Hepatocyte (in vitro differentiated cells): ENCODE results near the gene MEFV. TPM values are rescaled to one million over a fixed set of nuclear protein-coding genes. Genes with fewer than 3 reads are reported as not detected.

ENCODE experiments used
- DNase-seq: peaks from one replicate; pipeline ENCODE4 v3.0.0-alpha.2; 2016; ENCODE audit warnings: low spot score
- H2AFZ ChIP-seq: fragments of 200-600 bp; sonication (generic); 2 replicates; pipeline ENCODE4 v1.6.0; 2016; ENCODE audit warnings: antibody characterized with exemption, mild to moderate bottlenecking
- H3K27ac ChIP-seq: fragments of 200-600 bp; sonication (generic); 2 replicates; pipeline ENCODE4 v1.5.1; 2016; ENCODE audit warnings: mild to moderate bottlenecking
- H3K27me3 ChIP-seq: fragments of 200-600 bp; sonication (generic); 2 replicates; pipeline ENCODE4 v1.6.1; 2016
- H3K36me3 ChIP-seq: fragments of 200-600 bp; sonication (generic); replicated peaks from 2 replicates; pipeline ENCODE4 v1.5.1; 2016; ENCODE audit warnings: low read depth; ENCODE audit not compliant: insufficient read depth
- H3K4me1 ChIP-seq: fragments of 200-600 bp; sonication (generic); 2 replicates; pipeline ENCODE4 v1.5.1; 2016; ENCODE audit warnings: mild to moderate bottlenecking, moderate library complexity; ENCODE audit not compliant: insufficient read depth
- H3K4me2 ChIP-seq: fragments of 200-600 bp; sonication (generic); 2 replicates; pipeline ENCODE4 v1.6.0; 2016
- H3K4me3 ChIP-seq: fragments of 200-600 bp; sonication (generic); 2 replicates; pipeline ENCODE4 v1.5.1; 2016; ENCODE audit warnings: mild to moderate bottlenecking
- H3K79me2 ChIP-seq: fragments of 200-600 bp; sonication (generic); 2 replicates; pipeline ENCODE4 v1.6.0; 2017; ENCODE audit warnings: mild to moderate bottlenecking
- H3K9me2 ChIP-seq: fragments of 200-600 bp; sonication (generic); replicated peaks from 2 replicates; pipeline ENCODE4 v1.6.0; 2017; ENCODE audit warnings: mild to moderate bottlenecking; ENCODE audit not compliant: insufficient read depth
- H3K9me3 ChIP-seq: fragments of 200-600 bp; sonication (generic); 2 replicates; pipeline ENCODE4 v1.5.1; 2016; ENCODE audit warnings: low read depth, mild to moderate bottlenecking
- H4K20me1 ChIP-seq: fragments of 200-600 bp; sonication (generic); 2 replicates; pipeline ENCODE4 v1.6.0; 2016; ENCODE audit warnings: mild to moderate bottlenecking; ENCODE audit not compliant: insufficient read depth, poor library complexity, severe bottlenecking
- EZH2 ChIP-seq: fragments of 200-600 bp; sonication (generic); IDR thresholded peaks from 2 replicates; pipeline ENCODE4 v1.6.1; 2016; ENCODE audit warnings: antibody characterized with exemption, mild to moderate bottlenecking, borderline replicate concordance
- EZH2phosphoT487 ChIP-seq: fragments of 200-600 bp; sonication (generic); IDR thresholded peaks from one replicate; pipeline ENCODE4 v1.6.1; 2018; ENCODE audit warnings: antibody characterized with exemption, mild to moderate bottlenecking, low read depth, moderate library complexity; ENCODE audit not compliant: unreplicated experiment, severe bottlenecking
- WGBS: methylation state at CpG from one replicate; pipeline ENCODE4 v1.1.6; 2016; ENCODE audit warnings: low lambda C conversion rate; ENCODE audit errors: missing lambda C conversion rate; 5-methylcytosine and 5-hydroxymethylcytosine counted together
- polyA plus RNA-seq: library from polyadenylated mRNA; unstranded; fragments of >200 nt; fragmentation: Nextera tagmentation; extraction: Ambion mirVana; gene quantifications from 2 replicates; pipeline ENCODE4 v1.2.1, GENCODE V29; 2016
- total RNA-seq: library from RNA; depleted of rRNA; stranded (reverse); fragments of >200 nt; gene quantifications from 2 replicates; pipeline ENCODE4 v1.2.3, GENCODE V29; 2014
- TF ChIP-seq, protein P1 (sequence below): fragments of 200-600 bp; sonication (generic); IDR thresholded peaks from 2 replicates; pipeline ENCODE4 v1.5.1; 2016; ENCODE audit warnings: antibody characterized with exemption, mild to moderate bottlenecking; ENCODE audit not compliant: poor library complexity

MEFV gene
- total and polyA plus RNA-seq, 2 experiments from 2014 or later: 0.13 TPM; not detected in 1

DNA sequence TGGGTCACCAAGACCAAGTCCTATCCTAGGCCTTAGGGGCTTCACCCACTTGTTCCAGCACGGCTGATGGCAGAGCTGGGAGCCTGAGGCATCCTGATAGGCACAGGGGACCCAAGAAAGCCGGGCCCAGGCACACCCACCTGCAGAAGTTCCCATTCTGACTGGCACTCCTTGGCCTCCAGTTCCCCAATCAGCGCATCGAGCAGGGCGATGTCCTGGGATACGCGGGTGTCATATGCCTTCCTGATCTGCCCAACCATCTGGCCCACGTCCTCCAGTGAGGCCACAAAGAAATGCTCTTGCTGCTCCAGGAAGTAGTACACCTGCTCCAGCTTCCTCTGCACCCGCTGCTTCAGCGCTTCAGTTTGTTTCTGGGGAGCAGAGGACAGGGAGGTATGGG lies 9.6 kb downstream of the MEFV start:
- no peaks in the 10 kb centered on the region for H3K9me3 ChIP-seq
- WGBS: 91% methylated on average over 10 of the region's 10 CpGs

DNA sequence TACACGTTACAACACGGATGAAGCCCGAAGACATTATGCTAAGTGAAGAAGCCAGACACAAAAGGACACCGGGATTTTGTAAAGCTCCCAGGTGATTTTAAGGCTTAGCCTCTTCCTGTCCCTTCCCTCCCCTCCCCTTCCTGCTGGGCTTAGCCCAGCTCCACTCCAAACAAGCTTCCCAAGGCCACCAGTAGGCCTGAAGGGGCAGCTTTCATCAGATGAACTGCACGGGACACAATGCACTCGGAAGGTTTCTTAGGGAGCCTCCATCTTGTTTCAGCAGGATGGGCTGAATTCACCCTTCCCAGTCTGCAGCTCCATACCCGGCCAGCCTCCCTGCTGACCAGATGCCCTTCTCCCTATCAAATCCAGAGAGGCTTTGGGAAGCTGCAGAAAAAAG lies 10.4 kb downstream of the MEFV start:
- Histone ChIP-seq H3K4me1 (no peaks in the 10 kb centered on the region), H3K4me2 (no peak overlapping the region), H3K27me3 (no peaks in the 10 kb centered on the region), H3K36me3 (no peaks in the 10 kb centered on the region), H3K79me2 (no peaks in the 10 kb centered on the region), H3K27ac (no peak overlapping the region), H3K4me3 (no peak overlapping the region), H3K9me3 (no peaks in the 10 kb centered on the region), H2AFZ (no peak overlapping the region), H3K9me2 (no peaks in the 10 kb centered on the region), H4K20me1 (no peaks in the 10 kb centered on the region)
- 84% methylated on average over 7 of the region's 7 CpGs for WGBS
- no peak for DNase-seq
- TF ChIP-seq EZH2 (no peak), EZH2phosphoT487 (no peak)
- TF ChIP-seq, protein P1, sequence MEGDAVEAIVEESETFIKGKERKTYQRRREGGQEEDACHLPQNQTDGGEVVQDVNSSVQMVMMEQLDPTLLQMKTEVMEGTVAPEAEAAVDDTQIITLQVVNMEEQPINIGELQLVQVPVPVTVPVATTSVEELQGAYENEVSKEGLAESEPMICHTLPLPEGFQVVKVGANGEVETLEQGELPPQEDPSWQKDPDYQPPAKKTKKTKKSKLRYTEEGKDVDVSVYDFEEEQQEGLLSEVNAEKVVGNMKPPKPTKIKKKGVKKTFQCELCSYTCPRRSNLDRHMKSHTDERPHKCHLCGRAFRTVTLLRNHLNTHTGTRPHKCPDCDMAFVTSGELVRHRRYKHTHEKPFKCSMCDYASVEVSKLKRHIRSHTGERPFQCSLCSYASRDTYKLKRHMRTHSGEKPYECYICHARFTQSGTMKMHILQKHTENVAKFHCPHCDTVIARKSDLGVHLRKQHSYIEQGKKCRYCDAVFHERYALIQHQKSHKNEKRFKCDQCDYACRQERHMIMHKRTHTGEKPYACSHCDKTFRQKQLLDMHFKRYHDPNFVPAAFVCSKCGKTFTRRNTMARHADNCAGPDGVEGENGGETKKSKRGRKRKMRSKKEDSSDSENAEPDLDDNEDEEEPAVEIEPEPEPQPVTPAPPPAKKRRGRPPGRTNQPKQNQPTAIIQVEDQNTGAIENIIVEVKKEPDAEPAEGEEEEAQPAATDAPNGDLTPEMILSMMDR: no peak

More for the DNA sequence above, 9.6 kb downstream of the MEFV start:
- Histone ChIP-seq H3K36me3 (no peaks in the 10 kb centered on the region), H2AFZ (no peak overlapping the region), H3K4me3 (no peak overlapping the region), H3K27ac (no peak overlapping the region), H3K79me2 (no peaks in the 10 kb centered on the region), H3K9me2 (no peaks in the 10 kb centered on the region), H4K20me1 (no peaks in the 10 kb centered on the region), H3K27me3 (no peaks in the 10 kb centered on the region), H3K4me1 (no peaks in the 10 kb centered on the region), H3K4me2 (no peak overlapping the region)
- DNase-seq: no peak
- TF ChIP-seq, protein P1: no peak
- TF ChIP-seq EZH2 (no peak), EZH2phosphoT487 (no peak)

DNA sequence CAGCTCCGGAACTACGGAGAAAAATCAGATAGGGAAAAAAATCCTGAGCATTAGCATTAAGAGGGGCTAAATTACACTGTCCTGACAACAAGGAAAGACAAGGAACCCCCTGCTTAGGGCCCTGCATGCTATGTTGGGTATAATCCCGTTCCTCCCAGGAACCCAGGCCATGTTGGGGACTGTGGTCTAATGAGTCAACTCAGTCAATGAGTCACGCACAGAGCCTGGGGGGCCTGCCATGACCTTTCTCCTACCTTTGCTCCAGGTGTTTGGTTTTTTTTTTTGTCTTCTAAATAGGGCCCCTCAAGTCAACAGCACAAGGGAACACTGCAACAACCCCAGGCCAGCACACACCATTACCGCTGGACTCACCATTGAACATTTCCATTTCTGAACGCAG lies 12.6 kb downstream of the MEFV start:
- TF ChIP-seq EZH2phosphoT487 (no peak), EZH2 (no peak)
- TF ChIP-seq, protein P1: no peak
- no peak for DNase-seq
- Histone ChIP-seq H3K36me3 (no peaks in the 10 kb centered on the region), H3K9me2 (no peaks in the 10 kb centered on the region), H4K20me1 (no peaks in the 10 kb centered on the region), H3K4me1 (no peaks in the 10 kb centered on the region), H3K9me3 (no peaks in the 10 kb centered on the region), H3K79me2 (no peaks in the 10 kb centered on the region), H3K4me2 (no peak overlapping the region), H3K4me3 (no peak overlapping the region), H3K27ac (no peak overlapping the region), H2AFZ (no peak overlapping the region), H3K27me3 (no peaks in the 10 kb centered on the region)
- WGBS: 76% methylated on average over 6 of the region's 6 CpGs

DNA sequence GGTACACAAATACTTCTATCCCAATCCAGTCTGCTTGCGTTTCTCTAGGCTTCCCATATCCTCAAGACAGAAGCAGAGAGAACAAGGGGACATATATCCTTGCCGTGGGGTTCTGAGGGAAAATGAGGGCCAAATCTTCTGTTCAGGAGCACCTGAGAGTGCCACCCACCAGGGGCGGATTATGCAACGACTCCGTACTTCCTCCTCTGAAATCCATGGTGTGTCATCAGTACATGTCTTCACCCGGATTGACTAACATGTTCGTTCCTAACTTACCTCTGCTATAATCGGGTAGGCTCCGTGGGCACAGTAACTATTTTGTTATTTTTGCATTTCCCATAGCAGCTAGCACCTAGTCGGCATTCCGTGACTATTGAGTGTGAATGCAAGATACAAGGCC lies 13.7 kb downstream of the MEFV start:
- Histone ChIP-seq H3K36me3 (no peaks in the 10 kb centered on the region), H3K27ac (no peak overlapping the region), H3K27me3 (no peaks in the 10 kb centered on the region), H3K4me1 (no peaks in the 10 kb centered on the region), H3K4me2 (no peak overlapping the region), H3K9me3 (no peaks in the 10 kb centered on the region), H3K4me3 (no peak overlapping the region), H2AFZ (no peak overlapping the region), H3K79me2 (no peaks in the 10 kb centered on the region), H3K9me2 (no peaks in the 10 kb centered on the region), H4K20me1 (no peaks in the 10 kb centered on the region)
- TF ChIP-seq EZH2: no peak
- TF ChIP-seq, protein P1: no peak
- no peak for TF ChIP-seq EZH2phosphoT487
- WGBS: 86% methylated on average over 11 of the region's 11 CpGs
- DNase-seq: no peak
